GM21423 (cell line): ENCODE measurements around the gene RGS19.

ENCODE experiments used
- ATAC-seq: cut with Tn5 transposase; IDR thresholded peaks from one replicate; pipeline ENCODE4 v1.9.1; 2021; ENCODE audit warnings: mild to moderate bottlenecking, moderate library complexity; ENCODE audit not compliant: unreplicated experiment

Gene RGS19

DNA sequence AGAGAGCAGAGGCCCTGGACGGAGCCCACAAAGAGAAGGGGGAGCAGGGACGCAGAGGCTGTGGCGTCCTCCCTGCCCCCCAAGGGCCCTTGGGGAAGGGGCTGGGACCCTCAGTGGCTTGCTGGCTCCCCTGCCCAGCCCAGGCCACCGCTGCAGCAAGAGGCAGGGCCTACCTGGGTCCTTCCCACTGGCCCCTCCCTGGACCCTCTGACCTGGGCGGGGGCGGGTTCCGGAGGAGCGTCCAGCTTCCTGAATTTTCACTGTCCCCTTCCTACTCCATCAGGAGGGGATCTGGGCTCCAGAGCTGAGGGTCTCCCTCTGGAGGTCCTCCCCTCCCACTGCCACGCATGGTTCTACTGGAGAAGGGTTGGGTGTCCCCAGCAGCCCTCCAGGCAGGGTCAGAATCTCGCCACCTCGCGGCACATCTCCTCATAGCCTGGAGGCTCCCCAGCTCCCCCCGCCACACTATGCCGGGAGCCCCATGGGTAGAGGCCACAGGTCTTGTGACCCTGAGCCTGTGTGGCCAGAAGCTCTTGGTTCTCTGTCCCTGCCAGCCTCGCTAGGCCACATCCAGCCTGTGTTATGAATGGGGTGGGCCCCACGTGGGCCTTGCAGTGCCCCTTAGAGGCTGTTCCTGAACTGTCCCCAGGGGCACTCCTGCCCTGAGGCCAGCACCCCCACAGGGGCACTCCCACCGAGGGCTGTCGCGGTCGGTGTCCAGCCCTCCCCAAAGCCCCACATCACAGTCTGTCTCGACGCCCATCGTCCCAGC lies 28.9 kb downstream of the RGS19 start:
- ATAC-seq: no peak

DNA sequence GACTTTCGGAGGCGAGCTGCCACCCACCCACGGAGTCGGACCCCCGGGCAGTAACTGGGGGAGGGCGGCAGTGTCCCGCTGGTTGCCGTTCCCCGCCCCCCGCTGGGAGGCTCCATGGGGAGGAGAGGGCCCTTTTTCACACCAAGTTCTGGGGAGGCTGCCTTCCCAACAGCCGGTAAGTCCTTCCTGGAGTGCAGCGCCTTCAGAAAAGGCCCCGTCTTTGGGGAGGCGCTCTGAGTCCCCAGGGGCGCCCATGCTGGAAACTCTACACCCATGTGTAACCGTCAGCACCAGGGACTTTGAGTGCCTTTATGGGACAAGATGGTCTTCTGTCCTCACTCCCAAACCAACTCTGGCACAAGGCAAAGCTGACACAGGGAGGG lies 29.4 kb downstream of the RGS19 start:
- ATAC-seq: no peak

GRCh38 chr20:64049060-64049877 lies 30.0 kb downstream of the RGS19 start, which contains the start of gene SOX18:
Gene SOX18, minus strand, starts transcription at chr20:64049639. Its CDS starts 123 bp downstream, at chr20:64049516.
- no peak for ATAC-seq

GRCh38 chr20:64048402-64049044 lies 30.8 kb downstream of the RGS19 start:
- no peak for ATAC-seq

DNA sequence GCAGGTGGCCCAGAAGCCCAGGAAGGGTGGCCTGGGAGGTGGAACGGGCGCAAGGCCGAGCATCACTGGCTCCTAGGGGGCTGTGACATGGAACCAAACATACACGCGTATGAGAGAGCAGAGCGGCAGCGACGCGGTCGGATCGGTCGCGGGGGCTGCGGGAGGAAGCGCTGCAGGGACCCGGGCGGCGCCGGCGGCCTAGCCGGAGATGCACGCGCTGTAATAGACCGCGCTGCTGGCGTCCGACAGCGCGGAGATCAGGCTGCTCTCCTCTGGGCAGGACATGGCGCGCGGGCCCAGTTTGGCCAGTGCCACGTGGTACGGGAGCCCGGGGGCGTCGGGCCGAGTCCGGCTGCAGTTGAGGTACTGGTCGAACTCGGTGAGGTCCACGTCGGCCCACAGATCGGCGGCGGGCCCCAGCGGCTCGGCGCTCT lies 31.3 kb downstream of the RGS19 start:
- ATAC-seq: no peak

DNA sequence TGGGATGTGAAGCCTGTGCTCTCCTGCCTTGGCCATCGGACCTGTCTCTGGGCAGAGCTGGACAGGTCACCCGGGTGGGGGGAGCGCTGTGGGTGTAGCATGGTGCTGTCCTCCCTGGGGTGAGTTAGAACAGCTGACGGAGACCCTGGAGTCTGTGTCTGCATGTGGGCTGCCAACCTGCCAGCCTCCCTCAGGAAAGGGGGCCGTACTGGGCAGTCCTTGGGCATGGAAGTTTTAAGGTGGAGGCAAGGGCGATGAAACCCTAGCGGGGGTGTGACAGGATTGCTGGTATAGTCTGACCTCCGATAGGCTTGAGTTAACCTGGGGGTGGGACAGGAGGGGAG lies 32.3 kb downstream of the RGS19 start:
- ATAC-seq: no peak

DNA sequence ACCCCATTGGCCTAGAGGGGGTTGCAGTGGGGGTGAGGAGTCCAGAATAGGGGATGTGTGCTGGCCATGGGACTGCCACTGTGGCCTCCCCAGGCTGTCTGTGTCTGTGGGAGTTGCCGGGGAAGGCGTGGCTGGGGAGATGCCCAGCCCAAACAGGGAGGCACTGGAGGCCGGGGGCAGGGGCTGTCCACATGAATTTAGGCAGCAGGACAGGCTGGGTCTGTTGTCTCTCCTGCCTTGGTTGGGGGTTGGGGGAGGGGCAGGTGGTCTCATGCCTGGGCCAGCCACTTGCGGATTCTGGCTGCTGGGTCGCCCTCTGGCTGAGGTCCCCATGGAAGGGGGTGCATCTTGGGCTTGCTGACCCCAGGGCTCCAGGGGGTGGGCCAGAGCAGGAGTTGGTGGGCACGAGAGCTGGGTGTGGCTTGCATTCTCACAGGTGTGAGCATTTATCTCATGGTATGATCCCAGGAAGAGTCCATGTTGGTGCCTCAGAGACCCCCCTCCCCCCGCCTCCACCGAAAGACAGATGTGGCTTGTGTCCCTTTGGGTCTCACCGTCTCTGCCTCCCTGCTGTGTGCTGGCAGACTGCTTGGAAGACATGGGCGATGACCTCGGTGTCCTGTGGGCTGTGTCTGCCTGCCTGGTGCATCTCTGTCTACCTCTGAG lies 33.8 kb downstream of the RGS19 start:
- no peak for ATAC-seq

DNA sequence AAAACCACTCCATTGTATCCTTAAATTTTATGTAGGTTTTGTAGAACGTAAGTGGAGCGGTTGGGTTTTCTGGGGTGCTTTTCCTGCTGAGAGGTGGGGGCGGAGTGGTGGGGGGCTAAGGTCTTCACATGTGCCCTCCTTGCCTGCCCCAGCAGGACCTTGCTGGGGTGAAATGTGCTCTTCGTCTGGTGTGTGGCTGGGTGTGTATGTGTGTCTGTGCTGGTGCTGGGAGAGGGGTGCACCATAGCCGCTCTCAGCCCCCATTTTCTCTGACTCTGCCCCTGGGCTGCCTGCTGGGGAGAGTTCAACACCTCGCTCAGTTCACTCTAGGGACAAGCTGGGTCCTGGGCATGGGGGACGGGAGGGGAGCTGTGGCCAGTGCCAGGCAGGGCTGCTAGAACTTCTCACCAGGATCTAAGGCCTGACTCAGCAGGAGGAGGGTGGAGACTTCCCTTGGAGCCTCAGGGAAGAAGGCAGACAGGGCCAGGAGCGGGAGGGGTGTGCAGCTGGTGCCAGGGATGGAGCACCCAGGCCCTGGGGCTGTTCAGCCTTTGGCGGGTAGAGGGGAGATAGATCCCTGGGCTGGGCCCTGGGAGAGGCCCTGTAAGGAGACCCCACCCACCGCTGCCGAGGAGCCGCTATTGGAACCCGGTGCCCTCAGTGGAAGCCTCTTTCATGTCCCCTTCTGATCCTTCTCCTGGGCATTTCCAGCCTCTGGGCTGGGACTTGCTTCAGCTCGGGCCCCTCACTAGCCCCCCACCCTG lies 34.7 kb downstream of the RGS19 start:
- no peak for ATAC-seq

DNA sequence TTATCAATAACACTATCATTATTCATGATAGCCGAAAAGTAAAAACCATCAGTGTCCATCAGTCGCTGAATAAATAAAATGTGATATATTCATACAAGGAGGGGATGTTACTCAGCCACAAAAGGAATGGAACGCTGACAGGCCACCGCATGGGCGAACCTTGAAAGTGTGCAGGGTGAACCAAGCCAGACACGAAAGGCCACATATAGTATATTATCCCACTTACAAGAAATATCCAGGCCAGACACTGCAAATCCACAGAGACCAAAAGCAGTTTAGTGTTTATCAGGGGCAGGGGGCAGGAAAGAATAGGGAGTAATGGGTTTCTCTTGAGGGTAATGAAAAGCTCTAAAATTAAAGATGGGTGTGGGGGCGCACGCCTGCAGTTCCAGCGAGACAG lies 35.5 kb downstream of the RGS19 start:
- ATAC-seq: no peak

DNA sequence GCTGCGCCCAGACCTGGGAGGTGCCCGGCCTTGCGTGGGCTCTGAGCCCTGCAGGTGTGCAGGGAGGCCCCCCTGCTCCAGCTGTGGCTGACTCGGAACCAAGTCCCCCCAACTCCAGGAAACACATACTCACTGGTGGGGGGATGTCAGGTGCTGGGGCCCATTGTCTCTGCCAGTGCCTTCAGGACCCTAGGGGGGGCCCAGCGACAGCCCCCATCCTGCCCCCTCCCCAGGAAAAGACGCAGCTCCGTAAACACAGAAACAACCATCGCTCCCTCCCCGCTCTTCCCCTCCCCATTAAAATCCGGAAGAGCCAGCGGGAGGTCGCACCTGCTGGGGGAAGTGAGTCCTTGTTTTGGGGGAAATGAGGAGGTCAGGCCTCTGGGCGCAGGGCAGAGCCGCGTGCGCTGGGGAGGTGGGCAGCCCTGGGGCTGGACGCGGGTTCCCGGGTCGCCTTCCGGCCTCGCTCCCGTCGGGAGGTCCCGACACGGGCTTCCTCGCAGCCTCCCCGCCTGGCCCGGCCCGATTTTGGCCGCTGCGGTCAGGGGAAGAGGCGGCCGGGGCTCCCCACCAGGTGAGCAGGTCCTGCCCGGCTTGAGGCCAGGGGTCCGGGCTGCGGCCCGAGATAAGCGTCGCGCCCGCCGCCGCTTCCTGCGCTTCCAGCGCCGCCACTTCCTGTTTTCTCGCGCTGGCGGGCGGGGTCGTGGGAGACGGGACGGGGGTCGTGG lies 37.1 kb downstream of the RGS19 start:
- ATAC-seq: no peak

GRCh38 chr20:64041781-64042053 lies 37.6 kb downstream of the RGS19 start:
- ATAC-seq: no peak

DNA sequence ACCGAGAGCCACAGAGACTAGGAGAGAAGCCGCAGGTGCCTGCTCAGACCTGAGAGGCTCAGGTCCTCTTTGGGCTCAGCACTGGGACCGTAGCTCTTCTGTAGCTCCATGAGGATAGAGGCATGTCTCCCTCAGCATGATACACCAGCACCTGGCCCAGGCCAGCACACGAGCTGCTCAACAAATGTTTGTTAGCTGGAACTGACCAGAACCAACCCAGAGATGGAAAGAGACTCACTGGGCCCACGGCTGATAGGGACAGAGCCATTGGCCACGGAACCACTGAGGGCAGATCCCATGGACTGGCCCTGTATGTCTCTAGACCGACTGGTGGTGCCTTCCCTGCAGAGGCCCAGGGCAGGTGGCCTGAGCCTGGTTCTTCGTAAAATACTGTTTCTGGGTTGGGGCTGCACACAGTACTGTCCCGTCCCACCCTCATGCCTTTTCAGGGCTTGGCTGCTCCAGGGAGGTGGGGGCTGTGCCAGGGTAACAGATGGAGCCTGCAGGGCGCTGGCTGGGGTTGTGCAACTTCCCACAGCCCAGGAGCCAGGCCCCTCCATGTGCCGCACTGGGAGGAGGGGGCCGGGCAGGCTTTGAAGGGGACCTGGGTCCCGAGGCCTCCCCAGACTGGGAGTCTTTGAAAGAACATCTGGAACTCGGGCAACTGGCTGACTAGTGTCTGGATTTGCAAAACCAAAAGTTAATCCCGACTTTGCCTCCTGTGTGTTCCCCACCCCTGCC lies 38.1 kb downstream of the RGS19 start:
- ATAC-seq: no peak

- ATAC-seq: no peak
Measured at GRCh38 chr20:64040231-64041039, 38.9 kb downstream of the RGS19 start.

DNA sequence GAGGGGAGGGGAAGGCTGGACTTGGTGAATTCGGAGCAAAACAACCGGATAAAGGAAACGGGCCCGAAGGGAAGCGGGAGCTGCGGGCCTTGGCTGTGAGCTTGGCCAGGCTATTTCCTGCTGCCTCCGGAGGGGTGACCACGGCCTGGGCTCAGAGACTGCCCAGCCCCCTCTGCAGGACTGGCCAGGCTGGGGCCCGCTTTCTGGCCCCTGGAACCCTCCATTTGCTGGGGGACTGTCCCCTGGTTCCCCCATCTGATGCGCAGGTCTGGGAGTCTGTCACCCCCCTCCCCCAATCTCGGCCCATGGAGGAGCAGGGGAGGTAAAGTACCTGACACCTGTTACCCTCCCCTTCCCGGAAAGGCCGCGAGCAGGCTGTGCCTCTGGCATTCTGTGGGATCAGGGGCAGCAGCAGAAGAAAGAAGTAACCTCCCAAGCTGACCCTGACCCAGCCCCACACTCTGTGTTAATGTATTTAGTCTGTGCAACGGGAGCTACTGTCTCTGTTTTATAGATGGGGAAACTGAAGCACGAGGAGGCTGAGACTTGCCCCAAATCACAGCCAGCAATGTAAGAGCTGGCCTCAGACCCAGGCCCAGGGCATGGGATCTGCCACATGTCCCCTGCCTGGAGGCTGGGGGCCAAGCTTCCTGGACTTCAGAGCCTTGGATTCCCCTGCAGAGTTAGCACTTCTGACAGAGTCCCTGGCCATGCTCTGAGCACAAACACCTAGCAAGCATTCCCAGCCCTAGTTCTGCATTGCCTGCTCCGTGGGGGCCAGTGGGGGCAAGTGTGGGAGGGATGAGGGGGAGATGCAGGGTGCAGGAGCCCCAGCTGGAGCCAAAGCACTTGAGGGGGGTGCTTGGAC lies 39.8 kb downstream of the RGS19 start:
- ATAC-seq: no peak

GRCh38 chr20:64038565-64039292 lies 40.6 kb downstream of the RGS19 start:
- peak; percentile 46 for ATAC-seq

GRCh38 chr20:64038224-64038564 lies 41.1 kb downstream of the RGS19 start:
- peak; percentile 21 for ATAC-seq
